A673 (cell line): ENCODE measurements around the gene SF3B5. TPM values are rescaled to one million over a fixed set of nuclear protein-coding genes. Genes with fewer than 3 reads are reported as not detected.

Experiments used
- BruUV-seq: library from RNA; stranded (reverse); fragments of 400-500 nt; replicated peaks from 2 replicates; lab custom pipeline; 2021; lab: Mats Ljungman, UMichigan
- CTCF ChIA-PET: fragments of 300-600 bp; sonication (Branson Sonifier 250); formaldehyde crosslinking; loops from one replicate; lab custom pipeline; 2022; ENCODE audit warnings: antibody characterized with exemption; lab: Charles Lee
- POLR2A ChIA-PET: fragments of 300-600 bp; sonication (Branson Sonifier 250); formaldehyde crosslinking; loops from one replicate; lab custom pipeline; 2022; ENCODE audit warnings: antibody characterized with exemption; ENCODE audit not compliant: low non-redundant PET; lab: Charles Lee
- DNase-seq: peaks from one replicate; pipeline ENCODE4 v3.0.0-alpha.2; 2015; ENCODE audit warnings: low spot score
- H3K27ac ChIP-seq: fragments of 200-600 bp; sonication (generic); 2 replicates; pipeline ENCODE4 v1.5.1; 2016; ENCODE audit warnings: mixed run types, low read depth, mild to moderate bottlenecking, mixed read lengths, antibody characterized with exemption, low read length; ENCODE audit not compliant: poor library complexity, severe bottlenecking
- H3K27me3 ChIP-seq: fragments of 200-600 bp; sonication (generic); replicated peaks from 2 replicates; pipeline ENCODE4 v1.6.1; 2017; ENCODE audit warnings: mixed run types, low read depth, mild to moderate bottlenecking, mixed read lengths, antibody characterized with exemption, low read length; ENCODE audit not compliant: insufficient read depth, poor library complexity
- H3K36me3 ChIP-seq: fragments of 200-600 bp; sonication (generic); 2 replicates; pipeline ENCODE4 v1.6.1; 2016; ENCODE audit warnings: mixed run types, mild to moderate bottlenecking, mixed read lengths, antibody characterized with exemption, low read length; ENCODE audit not compliant: insufficient read depth, poor library complexity, severe bottlenecking
- H3K4me1 ChIP-seq: fragments of 200-600 bp; sonication (generic); 2 replicates; pipeline ENCODE4 v1.6.1; 2017; ENCODE audit warnings: mixed run types, mild to moderate bottlenecking, mixed read lengths, antibody characterized with exemption, low read length; ENCODE audit not compliant: insufficient read depth, poor library complexity, severe bottlenecking
- H3K4me3 ChIP-seq: fragments of 200-600 bp; sonication (generic); 2 replicates; pipeline ENCODE4 v1.5.1; 2016; ENCODE audit warnings: low read depth, mixed run types, mild to moderate bottlenecking, mixed read lengths, low read length; ENCODE audit not compliant: poor library complexity, severe bottlenecking
- H3K9me3 ChIP-seq: fragments of 200-600 bp; sonication (generic); 2 replicates; pipeline ENCODE4 v1.6.1; 2016; ENCODE audit warnings: mixed run types, low read depth, mild to moderate bottlenecking, mixed read lengths, antibody characterized with exemption, low read length; ENCODE audit not compliant: poor library complexity, severe bottlenecking
- CTCF ChIP-seq: fragments of 300-800, 200-600 bp; sonication (generic); conservative IDR thresholded peaks from 2 replicates; pipeline ENCODE4 v1.5.1; 2017; ENCODE audit warnings: low read depth, mild to moderate bottlenecking, antibody characterized with exemption, low read length, moderate library complexity, mixed read lengths
- EZH2 ChIP-seq: fragments of 200-600 bp; sonication (generic); IDR thresholded peaks from 2 replicates; pipeline ENCODE4 v1.6.1; 2017; ENCODE audit warnings: borderline replicate concordance, low read depth, mild to moderate bottlenecking, mixed read lengths, antibody characterized with exemption, low read length; ENCODE audit not compliant: poor library complexity, severe bottlenecking
- intact Hi-C: fragments of 100-400 bp; cut with micrococcal nuclease; formaldehyde crosslinking; loops from one replicate; pipeline ENCODE4 v1.10.0; 2022; ENCODE audit not compliant: unreplicated experiment
- total RNA-seq: library from RNA; stranded (reverse); gene quantifications from 2 replicates; pipeline ENCODE4 v1.2.3, GENCODE V29; 2021

The SF3B5 gene
- total RNA-seq, 1 experiment from 2014 or later: 135 TPM

- TF ChIP-seq CTCF (no peak), EZH2 (no peak)
- H3K36me3 ChIP-seq: no peaks in the 10 kb centered on the region
- H3K4me1 ChIP-seq: no peaks in the 10 kb centered on the region
- BruUV-seq: no TSS peak
- intact Hi-C loops: no loop called here
- POLR2A ChIA-PET: interaction anchor here (0.7 kb wide), 1 partner anchor 33 kb away, joined by 3 read pairs; no protein-coding TSS in a partner anchor
- no peak for DNase-seq
- no peaks in the 10 kb centered on the region for H3K9me3 ChIP-seq
- no peak overlapping the region for H3K4me3 ChIP-seq
- H3K27ac ChIP-seq: no peak overlapping the region
- CTCF ChIA-PET: no interaction called here
- no peaks in the 10 kb centered on the region for H3K27me3 ChIP-seq
These were observed 27.5 kb upstream of the SF3B5 start for GRCh38 chr6:144122861-144123260.

GRCh38 chr6:144119376-144119775, 24.0 kb upstream of the SF3B5 start:
- H3K4me3 ChIP-seq: no peak overlapping the region
- no peaks in the 10 kb centered on the region for H3K36me3 ChIP-seq
- H3K4me1 ChIP-seq: no peaks in the 10 kb centered on the region
- intact Hi-C loops: no loop called here
- TF ChIP-seq CTCF: no peak
- TF ChIP-seq EZH2: no peak
- ChIA-PET CTCF (no interaction called here), POLR2A (no interaction called here)
- DNase-seq: no peak
- BruUV-seq: no TSS peak
- H3K9me3 ChIP-seq: no peaks in the 10 kb centered on the region
- H3K27me3 ChIP-seq: no peaks in the 10 kb centered on the region
- H3K27ac ChIP-seq: no peak overlapping the region

- CTCF ChIA-PET: no interaction called here
- intact Hi-C loops: no loop called here
These were observed 19.8 kb upstream of the SF3B5 start for GRCh38 chr6:144115219-144115618.

More at GRCh38 chr6:144115219-144115618, 19.8 kb upstream of the SF3B5 start:
- no TSS peak for BruUV-seq
- TF ChIP-seq CTCF: no peak
- no peak for TF ChIP-seq EZH2
- no peak overlapping the region for H3K4me3 ChIP-seq
- H3K27ac ChIP-seq: no peak overlapping the region
- DNase-seq: no peak
- H3K27me3 ChIP-seq: no peaks in the 10 kb centered on the region
- POLR2A ChIA-PET: no interaction called here
- H3K9me3 ChIP-seq: no peaks in the 10 kb centered on the region
- no peaks in the 10 kb centered on the region for H3K36me3 ChIP-seq
- H3K4me1 ChIP-seq: no peaks in the 10 kb centered on the region
